GM18520 (cell line): ENCODE data around the gene MCC.

ENCODE experiments used
- ATAC-seq: cut with Tn5 transposase; IDR thresholded peaks from one replicate; pipeline ENCODE4 v1.9.1; 2021; ENCODE audit not compliant: unreplicated experiment

MCC gene

DNA sequence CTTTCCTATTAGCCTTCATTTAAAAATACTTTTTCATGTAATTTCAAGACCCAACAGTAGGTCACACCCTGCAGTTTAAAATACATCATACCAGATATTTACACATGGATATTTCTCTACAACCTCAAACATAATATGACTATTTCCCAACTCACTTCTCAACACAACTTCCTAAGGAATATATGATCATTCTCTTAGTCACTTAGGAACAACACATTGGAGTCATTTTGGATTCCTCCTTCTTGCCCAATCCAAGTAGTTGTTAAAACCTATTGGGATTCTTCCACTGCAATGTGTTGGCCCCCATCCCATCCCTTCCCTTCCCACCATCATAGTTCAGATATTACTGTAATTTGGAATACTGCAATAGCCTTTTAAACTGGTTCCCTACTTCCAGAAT, 366.2 kb downstream of the MCC start:
- ATAC-seq = no peak

DNA sequence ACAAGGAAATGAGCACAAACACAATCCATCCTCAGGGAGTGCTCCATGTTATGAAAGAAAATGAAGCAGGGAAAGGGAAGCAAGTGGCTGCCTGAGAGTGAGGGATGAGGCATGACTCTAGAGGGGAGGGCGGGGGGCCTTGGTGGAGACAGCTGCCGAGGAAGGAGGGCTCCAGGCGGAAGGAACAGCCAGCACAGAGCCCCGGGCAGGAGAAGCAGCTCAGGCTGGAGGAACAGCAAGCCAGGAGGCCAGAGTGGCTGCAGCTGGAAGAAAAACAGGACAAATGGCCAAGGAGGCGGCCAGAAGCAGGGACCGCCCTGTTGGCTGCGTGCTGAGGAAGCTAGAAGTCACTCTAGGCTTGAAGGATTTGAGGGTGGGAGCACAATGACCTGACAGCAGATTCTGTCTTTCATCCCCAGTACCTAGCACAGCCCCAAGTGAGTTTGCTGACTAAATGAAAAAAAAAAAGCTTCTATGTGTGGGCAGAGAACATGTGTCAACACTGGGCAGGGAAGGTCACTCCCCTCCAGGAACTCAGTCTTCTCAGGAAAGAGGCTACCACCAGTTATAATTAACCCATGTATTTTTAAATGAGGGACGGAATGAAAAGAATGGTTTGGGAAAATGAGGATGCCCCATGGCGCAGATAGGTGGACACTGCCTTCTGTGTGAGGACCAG, 368.9 kb downstream of the MCC start:
- no peak for ATAC-seq

DNA sequence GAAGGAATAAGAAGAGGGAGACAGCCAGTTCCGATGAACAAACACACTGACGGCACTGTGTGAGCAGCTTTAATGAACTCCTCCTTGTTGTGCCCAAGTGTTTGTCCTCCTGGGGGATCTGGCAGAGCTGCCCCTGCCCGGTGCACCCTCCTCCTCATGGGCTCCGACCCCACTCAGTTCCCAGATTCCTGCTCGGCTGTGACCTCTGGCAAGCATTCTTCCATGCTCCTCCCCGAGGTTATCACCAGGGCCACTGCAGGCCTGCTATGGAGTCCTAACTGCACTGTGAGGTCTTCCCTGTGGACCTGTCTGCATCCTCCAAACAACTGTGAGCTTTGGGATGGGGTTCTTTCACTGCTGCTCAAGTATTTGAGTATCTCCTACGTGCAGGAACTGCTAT, 369.5 kb downstream of the MCC start:
- no peak for ATAC-seq

GRCh38 chr5:113118298-113118697, 370.0 kb downstream of the MCC start:
- ATAC-seq = no peak

- no peak for ATAC-seq
Measured at GRCh38 chr5:113117543-113118115, 370.6 kb downstream of the MCC start.

- ATAC-seq = no peak
Measured at GRCh38 chr5:113115956-113116355, 372.3 kb downstream of the MCC start.

DNA sequence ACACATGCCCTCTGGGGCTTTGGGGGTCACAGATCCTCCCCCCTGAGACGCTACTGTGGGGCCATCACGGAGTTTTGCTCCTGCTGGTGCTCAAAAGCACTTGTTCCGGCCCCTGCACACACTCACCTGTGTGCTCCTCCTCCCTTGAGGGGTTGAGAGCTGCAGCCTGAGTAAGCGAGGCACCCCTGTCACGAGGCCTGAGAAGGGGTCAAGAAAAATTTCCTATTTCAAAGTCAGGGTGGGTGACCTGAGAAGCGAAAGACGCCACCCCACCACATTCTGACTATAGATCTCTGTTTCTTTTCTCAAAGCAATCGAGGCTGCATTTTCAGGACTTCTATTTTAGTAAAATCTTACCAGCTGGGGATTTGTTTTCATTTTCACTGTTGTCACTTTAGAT, 373.2 kb downstream of the MCC start:
- no peak for ATAC-seq

GRCh38 chr5:113114559-113114958, 373.7 kb downstream of the MCC start:
- no peak for ATAC-seq

DNA sequence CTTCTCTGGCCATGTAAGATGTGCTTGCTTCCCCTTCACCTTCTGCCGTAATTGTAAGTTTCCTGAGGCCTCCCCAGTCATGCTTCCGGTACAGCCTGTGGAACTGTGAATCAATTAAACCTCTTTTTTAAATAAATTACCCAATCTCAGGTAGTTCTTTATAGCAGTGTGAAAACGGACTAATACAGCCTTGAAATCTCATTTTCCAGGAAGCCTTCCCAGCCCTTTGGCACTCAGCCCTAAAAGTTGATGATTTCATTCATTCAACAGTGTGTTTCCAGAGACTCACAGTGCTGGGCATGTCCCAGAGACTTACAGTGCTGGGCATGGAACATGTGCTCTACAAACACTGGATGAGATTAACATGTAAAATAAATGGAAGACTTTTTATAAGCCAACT, 375.8 kb downstream of the MCC start:
- ATAC-seq = no peak

- ATAC-seq = no peak
Measured at GRCh38 chr5:113110117-113110516, 378.1 kb downstream of the MCC start.

GRCh38 chr5:113109344-113109743, 378.9 kb downstream of the MCC start:
- no peak for ATAC-seq

GRCh38 chr5:113108485-113108884, 379.8 kb downstream of the MCC start:
- ATAC-seq = no peak

GRCh38 chr5:113106821-113107220, 381.4 kb downstream of the MCC start:
- ATAC-seq = no peak

- no peak for ATAC-seq
Measured at GRCh38 chr5:113105693-113106280, 382.5 kb downstream of the MCC start.

- no peak for ATAC-seq
Measured at GRCh38 chr5:113103330-113103729, 384.9 kb downstream of the MCC start.

DNA sequence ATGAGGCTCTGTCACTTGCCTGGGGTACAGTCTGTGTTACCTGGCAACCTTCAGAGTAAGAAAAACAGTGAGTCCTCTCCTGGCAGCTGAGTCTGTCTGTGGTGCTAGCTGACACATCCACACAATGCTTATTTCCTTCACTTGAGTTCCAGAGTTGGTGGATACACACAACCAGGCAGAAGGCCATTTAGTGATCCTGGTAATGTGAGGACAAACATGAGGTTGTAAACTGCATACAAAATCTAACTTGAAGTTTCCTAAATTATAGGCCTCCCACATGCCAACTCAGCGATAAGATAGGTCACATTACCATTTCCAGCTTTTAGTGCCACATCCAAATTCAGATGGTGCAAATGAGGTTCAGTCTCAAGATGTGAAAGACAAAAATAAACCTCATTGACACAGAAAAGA, 386.1 kb downstream of the MCC start:
- no peak for ATAC-seq

- ATAC-seq = no peak
Measured at GRCh38 chr5:113100981-113101380, 387.3 kb downstream of the MCC start.

DNA sequence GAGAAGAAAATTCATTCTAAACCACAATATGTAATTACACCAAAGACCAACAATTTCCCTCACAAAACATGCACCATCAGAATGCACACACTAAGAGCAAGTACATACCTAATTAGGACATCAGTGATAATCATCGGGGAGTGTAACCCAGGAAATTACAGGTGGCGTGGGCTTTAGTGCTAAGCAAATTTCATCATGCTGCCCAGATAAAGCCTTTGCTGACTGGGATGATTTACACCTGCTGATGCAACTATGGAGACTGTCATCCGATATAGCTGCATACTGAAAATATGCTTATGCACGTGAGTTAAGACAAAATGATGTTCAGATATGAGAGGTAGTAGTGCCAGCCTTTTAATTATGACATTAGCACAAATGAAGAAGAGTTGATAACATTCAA, 388.4 kb downstream of the MCC start:
- ATAC-seq = no peak

GRCh38 chr5:113098378-113098777, 389.9 kb downstream of the MCC start:
- ATAC-seq = no peak

DNA sequence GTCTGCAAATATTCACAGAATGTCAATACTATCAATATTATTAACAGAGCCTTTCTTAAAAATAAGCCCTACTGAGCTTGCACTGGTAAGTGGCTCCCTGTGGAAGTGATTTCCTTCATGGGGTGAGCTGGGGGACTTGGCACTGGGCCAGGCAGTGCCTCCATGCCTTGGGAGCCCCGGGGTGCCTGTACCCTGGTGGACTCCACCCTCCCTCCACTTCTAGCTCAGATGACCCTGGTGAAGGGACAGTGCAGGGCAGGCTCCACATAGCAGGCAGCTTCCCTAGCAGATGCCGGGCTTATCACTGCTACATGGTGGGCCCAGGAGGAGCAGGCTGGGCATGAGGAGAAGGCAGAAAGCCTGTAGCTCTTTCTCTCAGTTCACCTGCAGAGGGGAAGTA, 392.4 kb downstream of the MCC start:
- no peak for ATAC-seq

- no peak for ATAC-seq
Measured at GRCh38 chr5:113093558-113093957, 394.7 kb downstream of the MCC start.

DNA sequence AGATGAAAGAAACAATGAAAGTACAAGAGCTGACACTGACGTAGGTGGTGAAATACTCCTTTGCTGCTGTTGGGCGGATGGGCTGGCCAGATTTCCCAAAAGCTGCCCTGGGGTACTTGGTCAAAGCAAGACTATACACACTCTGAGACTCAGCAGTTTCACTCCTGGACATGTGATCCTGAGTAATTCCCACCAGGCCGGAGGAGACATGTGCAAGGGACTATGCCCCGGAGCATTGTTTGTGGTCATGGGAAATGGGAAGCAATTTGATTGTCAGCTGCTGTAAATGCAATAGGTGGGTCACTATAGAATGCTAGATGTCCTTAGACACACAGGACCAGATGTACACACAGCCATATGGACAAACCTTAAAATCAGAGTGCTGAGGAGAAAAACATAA, 395.6 kb downstream of the MCC start:
- no peak for ATAC-seq

DNA sequence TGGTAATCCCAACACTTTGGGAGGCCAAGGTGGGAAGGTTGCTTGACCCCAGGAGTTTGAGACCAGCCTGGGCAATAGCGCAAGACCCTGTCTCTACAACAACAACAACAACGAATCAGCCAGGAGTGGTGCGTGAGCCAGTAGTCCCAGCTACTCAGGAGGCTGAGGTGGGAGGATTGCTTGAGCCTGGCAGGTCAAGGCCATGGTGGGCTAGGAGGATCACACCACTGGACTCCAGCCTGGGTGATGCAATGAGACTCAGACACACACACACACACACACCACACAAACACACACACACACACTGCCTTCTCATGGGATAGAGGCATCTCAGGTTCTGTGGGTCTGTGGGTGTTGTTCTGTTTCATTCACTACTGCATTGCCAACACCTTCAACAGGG, 396.6 kb downstream of the MCC start:
- no peak for ATAC-seq
